RWPE2 (cell line): ENCODE measurements around the gene IGFBPL1.
A peak's percentile ranks its signal among the peaks of the same experiment; 100 is the strongest.
"Not testable (repeated sequence)": the region's sequence is repeated elsewhere in the genome, so short reads cannot be mapped to it uniquely, and the experiment has no call there.

Experiments
- ATAC-seq: fragments of 200-7000 bp; cut with Tn5 transposase; 3 replicates; pipeline ENCODE4 v1.9.1; 2021; ENCODE audit warnings: low read depth
- DNase-seq: peaks from one replicate; pipeline ENCODE4 v3.0.0-alpha.2; 2020; ENCODE audit warnings: low spot score
- H3K27ac ChIP-seq: fragments of 450-650 bp; 2 replicates; pipeline ENCODE4 v1.5.1; 2017; ENCODE audit warnings: mild to moderate bottlenecking; ENCODE audit not compliant: poor library complexity, severe bottlenecking
- H3K27me3 ChIP-seq: fragments of 250-450 bp; sonication (Bioruptor Pico); 2 replicates; pipeline ENCODE4 v1.5.1; 2021; ENCODE audit warnings: mild to moderate bottlenecking, moderate library complexity; ENCODE audit not compliant: insufficient read depth, poor library complexity, severe bottlenecking
- H3K36me3 ChIP-seq: fragments of 250-450 bp; sonication (Bioruptor Pico); 2 replicates; pipeline ENCODE4 v1.5.1; 2020; ENCODE audit warnings: low read depth, mild to moderate bottlenecking, moderate library complexity
- H3K4me1 ChIP-seq: fragments of 250-450 bp; sonication (Bioruptor Pico); 2 replicates; pipeline ENCODE4 v1.5.1; 2021; ENCODE audit warnings: mild to moderate bottlenecking, moderate library complexity; ENCODE audit not compliant: insufficient read depth, poor library complexity, severe bottlenecking
- H3K4me3 ChIP-seq: fragments of 250-450 bp; sonication (Bioruptor Pico); 2 replicates; pipeline ENCODE4 v1.5.1; 2021; ENCODE audit warnings: mild to moderate bottlenecking, moderate library complexity; ENCODE audit not compliant: severe bottlenecking
- H3K9me3 ChIP-seq: fragments of 250-450 bp; sonication (Bioruptor Pico); 2 replicates; pipeline ENCODE4 v1.5.1; 2021; ENCODE audit warnings: mild to moderate bottlenecking, moderate library complexity; ENCODE audit not compliant: severe bottlenecking
- TF ChIP-seq, protein P1 (sequence below): fragments of 450-650 bp; IDR thresholded peaks from one replicate; pipeline ENCODE4 v1.5.1; 2017; ENCODE audit warnings: mild to moderate bottlenecking, moderate library complexity; ENCODE audit not compliant: poor library complexity, severe bottlenecking

Gene IGFBPL1

GRCh38 chr9:38423973-38424843 lies at the start of gene IGFBPL1:
Gene IGFBPL1 (minus strand): TSS chr9:38424454. CDS start chr9:38424424, 30 bp downstream.
- no peak within 1 kb of the TSS for H3K27ac ChIP-seq
- peak within 1 kb of the TSS; percentile 37 for H3K4me3 ChIP-seq
- DNase-seq, result no peak
- no peaks in the 10 kb centered on the region for H3K9me3 ChIP-seq
- TF ChIP-seq, protein P1, sequence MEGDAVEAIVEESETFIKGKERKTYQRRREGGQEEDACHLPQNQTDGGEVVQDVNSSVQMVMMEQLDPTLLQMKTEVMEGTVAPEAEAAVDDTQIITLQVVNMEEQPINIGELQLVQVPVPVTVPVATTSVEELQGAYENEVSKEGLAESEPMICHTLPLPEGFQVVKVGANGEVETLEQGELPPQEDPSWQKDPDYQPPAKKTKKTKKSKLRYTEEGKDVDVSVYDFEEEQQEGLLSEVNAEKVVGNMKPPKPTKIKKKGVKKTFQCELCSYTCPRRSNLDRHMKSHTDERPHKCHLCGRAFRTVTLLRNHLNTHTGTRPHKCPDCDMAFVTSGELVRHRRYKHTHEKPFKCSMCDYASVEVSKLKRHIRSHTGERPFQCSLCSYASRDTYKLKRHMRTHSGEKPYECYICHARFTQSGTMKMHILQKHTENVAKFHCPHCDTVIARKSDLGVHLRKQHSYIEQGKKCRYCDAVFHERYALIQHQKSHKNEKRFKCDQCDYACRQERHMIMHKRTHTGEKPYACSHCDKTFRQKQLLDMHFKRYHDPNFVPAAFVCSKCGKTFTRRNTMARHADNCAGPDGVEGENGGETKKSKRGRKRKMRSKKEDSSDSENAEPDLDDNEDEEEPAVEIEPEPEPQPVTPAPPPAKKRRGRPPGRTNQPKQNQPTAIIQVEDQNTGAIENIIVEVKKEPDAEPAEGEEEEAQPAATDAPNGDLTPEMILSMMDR, result no peak
- peaks cover 26% of the 10 kb centered on the region for H3K27me3 ChIP-seq
- ATAC-seq, result peak; percentile 84
- H3K4me1 ChIP-seq, result no peaks in the 10 kb centered on the region
- H3K36me3 ChIP-seq, result no peaks in the 10 kb centered on the region

- H3K4me1 ChIP-seq, result peaks cover 10% of the 10 kb centered on the region
- not testable (repeated sequence) for H3K36me3 ChIP-seq, DNase-seq, H3K9me3 ChIP-seq, H3K27me3 ChIP-seq, H3K4me3 ChIP-seq, H3K27ac ChIP-seq, ATAC-seq
Measured at GRCh38 chr9:38472583-38473249, 48.5 kb upstream of the IGFBPL1 start.

DNA sequence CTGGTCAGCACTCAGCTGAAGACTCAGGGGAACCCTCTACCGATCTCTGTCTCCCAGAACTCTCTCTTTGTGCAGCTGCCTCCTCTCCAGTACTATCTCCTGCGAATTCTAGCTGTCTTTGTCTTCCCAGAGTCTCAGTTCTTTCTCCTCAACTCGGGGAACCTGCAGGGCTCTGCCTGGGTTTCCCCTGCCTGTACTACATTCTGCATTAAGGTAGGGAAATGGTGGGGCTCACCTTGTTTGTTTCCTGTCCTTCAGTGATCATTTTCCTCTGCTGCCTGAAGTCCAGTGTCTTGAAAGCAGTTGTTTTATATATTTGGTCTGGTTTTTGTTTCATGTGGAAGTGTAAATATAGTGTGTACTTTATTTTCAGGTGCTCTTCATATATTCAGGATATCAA lies 43.1 kb upstream of the IGFBPL1 start:
- DNase-seq (no peak), ATAC-seq (no peak)
- Histone ChIP-seq H3K36me3 (no peaks in the 10 kb centered on the region), H3K4me3 (no peak overlapping the region), H3K27ac (no peak overlapping the region), H3K4me1 (no peaks in the 10 kb centered on the region), H3K9me3 (no peaks in the 10 kb centered on the region), H3K27me3 (no peaks in the 10 kb centered on the region)
- TF ChIP-seq, protein P1, result no peak

GRCh38 chr9:38453835-38454234 lies 29.6 kb upstream of the IGFBPL1 start:
- ATAC-seq (no peak), DNase-seq (no peak)
- Histone ChIP-seq H3K36me3 (no peaks in the 10 kb centered on the region), H3K9me3 (no peaks in the 10 kb centered on the region), H3K4me3 (no peak overlapping the region), H3K4me1 (no peaks in the 10 kb centered on the region), H3K27me3 (no peaks in the 10 kb centered on the region), H3K27ac (no peak overlapping the region)
- TF ChIP-seq, protein P1, result no peak

DNA sequence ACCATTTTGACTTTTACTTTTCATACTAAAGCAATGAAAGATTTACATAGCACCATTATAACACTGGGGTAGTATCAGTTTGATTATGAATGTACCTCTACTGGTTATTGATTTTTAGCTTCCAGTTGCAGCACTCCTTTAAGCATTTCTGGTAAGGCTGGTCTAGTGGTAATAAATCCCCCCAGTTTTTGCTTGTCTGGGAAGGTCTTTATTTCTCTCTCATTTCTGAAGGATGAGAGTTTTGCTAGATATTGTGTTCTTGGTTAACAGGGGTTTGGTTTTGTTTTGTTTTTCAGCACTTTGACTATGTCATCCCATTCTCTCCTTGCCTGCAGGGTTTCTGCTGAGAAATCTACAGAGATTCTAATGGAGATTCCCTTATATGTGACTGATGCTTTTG lies 26.9 kb upstream of the IGFBPL1 start:
- no peaks in the 10 kb centered on the region for H3K36me3 ChIP-seq
- no peaks in the 10 kb centered on the region for H3K27me3 ChIP-seq
- DNase-seq (no peak), ATAC-seq (no peak)
- no peaks in the 10 kb centered on the region for H3K4me1 ChIP-seq
- no peaks in the 10 kb centered on the region for H3K9me3 ChIP-seq
- TF ChIP-seq, protein P1, result no peak
- H3K4me3 ChIP-seq, result no peak overlapping the region
- H3K27ac ChIP-seq, result no peak overlapping the region
